GM19328 (cell line): ENCODE results near the gene TXNRD2.

Experiments used
- ATAC-seq: cut with Tn5 transposase; IDR thresholded peaks from one replicate; pipeline ENCODE4 v1.9.1; 2021; ENCODE audit warnings: mild to moderate bottlenecking, moderate library complexity; ENCODE audit not compliant: unreplicated experiment

The TXNRD2 gene

DNA sequence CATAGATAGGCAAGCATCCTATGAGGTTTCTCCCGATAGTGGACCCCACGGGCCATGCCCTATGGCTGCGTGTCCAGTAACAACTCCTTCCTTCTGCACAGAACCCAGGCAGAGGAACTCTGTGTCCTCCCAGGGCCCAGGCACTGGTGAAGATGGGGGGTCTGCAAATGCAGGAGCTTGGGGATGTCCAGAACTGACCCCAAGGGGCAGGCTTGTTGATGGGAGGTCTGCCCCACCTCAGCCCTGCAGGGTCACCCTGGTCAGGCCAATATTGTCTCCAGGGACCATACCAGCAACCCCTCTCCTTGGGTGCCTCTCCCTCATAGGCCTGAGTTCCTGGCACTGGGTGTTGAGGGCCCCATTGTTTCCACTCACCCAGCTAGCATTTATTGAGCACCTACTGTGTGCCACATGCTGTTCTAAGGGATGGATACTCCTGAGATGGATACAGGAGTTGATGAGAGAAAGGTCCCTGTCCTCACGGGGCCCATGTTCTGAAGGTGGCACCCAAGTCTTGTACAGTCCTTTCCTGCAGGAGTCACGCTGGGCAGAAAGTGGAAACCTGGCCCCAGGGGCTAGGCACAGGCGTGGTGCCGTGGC lies 26.3 kb upstream of the TXNRD2 start:
- no peak for ATAC-seq

DNA sequence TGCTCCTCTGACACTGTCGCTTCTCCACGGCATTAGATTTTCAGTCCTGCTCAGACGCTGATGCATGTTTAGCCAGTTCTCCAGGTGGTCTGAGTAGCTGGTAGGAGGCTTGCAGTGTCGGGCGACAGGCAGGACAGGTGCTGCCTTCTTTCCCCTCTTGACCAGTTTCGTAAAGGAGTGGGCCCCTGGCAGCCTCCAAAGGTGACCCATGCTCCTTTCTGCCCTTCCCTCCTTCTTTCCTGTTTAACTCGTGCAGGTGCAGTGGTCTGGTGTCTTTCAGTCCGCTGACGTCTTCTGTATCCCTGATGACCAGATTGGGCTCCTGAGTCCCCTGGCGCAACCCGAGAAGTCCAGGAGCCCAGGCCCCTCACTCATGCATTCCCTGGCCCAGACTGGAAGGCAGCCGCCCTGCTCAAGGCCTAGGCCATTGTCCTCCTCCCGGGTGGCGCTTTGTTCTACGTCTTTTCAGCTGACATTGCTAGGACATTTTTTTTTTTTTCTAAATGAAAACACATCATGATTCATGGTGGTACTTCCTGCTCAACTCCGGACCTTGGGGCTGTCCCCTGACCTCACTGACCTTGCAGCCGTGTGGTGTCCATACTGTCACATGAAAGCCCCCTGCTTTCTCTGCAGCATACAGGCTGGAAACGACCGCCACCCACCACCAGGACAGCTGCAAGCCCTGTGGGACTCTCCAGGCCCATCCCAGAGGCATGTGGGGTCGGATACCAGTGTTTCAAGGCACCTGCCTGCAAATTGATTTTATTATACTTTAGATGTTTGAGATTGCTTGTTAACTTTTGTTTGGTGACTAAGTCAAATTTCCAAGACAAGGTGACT lies 25.5 kb upstream of the TXNRD2 start:
- ATAC-seq = no peak

GRCh38 chr22:19965771-19966709 lies 24.4 kb upstream of the TXNRD2 start:
- ATAC-seq = no peak

GRCh38 chr22:19964701-19965386 lies 23.2 kb upstream of the TXNRD2 start:
- ATAC-seq = no peak

DNA sequence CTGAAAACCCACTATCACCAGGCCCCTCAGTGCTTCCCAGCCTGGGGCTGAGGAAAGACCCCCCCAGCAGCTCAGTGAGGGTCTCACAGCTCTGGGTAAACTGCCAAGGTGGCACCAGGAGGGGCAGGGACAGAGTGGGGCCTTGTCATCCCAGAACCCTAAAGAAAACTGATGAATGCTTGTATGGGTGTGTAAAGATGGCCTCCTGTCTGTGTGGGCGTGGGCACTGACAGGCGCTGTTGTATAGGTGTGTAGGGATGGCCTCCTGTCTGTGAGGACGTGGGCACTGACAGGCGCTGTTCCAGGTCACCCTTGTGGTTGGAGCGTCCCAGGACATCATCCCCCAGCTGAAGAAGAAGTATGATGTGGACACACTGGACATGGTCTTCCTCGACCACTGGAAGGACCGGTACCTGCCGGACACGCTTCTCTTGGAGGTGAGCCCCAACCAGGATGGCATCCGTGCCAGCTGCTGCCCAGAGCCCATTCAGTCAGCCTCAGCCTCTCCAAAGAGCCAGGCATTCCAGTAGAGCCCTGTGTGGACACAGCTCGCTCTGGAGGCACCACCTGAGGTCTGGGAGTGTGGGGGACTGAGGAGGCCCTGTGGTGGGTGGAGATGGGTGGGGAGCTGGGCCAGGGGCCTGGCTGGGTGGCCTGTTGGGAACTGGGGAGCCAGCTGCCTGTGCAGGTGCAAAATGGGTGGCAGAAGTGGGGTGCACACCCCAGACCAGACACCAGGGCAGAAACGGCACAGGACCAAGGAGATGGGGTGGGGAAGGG lies 22.4 kb upstream of the TXNRD2 start:
- no peak for ATAC-seq

DNA sequence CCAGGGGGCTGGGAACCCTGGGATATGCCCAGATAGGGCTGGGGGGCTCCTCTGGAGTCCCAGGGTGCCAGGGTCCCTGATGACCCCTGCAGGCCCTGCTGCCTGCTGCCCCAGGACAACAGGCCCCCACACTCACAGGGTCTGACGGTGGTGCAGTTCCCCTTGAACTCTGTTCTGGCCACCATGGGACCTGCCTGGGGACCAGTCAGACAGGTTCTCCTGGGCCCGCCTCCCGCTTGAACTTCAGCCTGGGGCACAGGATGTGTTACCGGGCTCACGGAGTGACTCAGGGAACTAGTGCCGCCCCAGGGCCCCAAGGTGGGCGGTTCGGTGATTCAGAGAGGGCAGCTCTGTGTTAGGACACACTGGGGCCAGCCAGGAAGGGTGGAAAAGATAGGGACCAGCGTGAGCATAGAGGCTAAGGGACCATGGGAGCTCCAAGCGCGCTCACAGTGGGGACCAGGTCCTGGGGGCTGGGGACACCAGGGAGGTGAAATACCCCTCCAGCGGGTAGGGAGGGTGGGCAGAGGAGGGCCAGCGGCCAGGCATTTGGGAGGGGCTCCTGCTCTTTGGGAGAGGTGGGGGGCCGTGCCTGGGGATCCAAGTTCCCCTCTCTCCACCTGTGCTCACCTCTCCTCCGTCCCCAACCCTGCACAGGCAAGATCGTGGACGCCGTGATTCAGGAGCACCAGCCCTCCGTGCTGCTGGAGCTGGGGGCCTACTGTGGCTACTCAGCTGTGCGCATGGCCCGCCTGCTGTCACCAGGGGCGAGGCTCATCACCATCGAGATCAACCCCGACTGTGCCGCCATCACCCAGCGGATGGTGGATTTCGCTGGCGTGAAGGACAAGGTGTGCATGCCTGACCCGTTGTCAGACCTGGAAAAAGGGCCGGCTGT lies 21.5 kb upstream of the TXNRD2 start:
- no peak for ATAC-seq

- ATAC-seq = no peak
Observed at GRCh38 chr22:19962246-19962908, 20.8 kb upstream of the TXNRD2 start.

GRCh38 chr22:19961868-19962245 lies 20.2 kb upstream of the TXNRD2 start:
- ATAC-seq = no peak

- no peak for ATAC-seq
Observed at GRCh38 chr22:19961201-19961580, 19.6 kb upstream of the TXNRD2 start.

GRCh38 chr22:19960491-19961200 lies 19.0 kb upstream of the TXNRD2 start:
- no peak for ATAC-seq

GRCh38 chr22:19959587-19960490 lies 18.2 kb upstream of the TXNRD2 start:
- ATAC-seq = no peak

- no peak for ATAC-seq
Observed at GRCh38 chr22:19959043-19959586, 17.5 kb upstream of the TXNRD2 start.

GRCh38 chr22:19958083-19959042 lies 16.7 kb upstream of the TXNRD2 start:
- ATAC-seq = no peak

DNA sequence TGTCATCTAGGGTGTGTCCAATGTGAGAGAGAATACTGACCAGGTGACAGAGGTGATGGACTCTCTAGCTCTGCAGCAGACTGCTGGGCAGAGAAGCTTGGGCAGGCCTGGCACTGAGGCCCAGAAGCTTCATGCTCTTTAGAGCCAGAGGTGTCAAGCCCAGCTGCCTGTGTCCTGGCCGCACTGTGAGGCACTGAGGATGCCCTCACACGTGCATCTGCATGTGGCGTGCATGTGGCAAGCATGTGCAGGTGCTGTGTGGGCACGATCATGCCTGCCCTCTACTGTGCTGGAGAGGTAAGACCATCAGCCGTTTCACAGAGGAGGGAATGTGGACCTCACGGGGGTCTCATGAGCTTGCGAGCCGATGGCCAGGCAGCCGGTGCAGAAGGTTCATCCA lies 15.8 kb upstream of the TXNRD2 start:
- no peak for ATAC-seq
